Cardiac fibroblast (primary cell): ENCODE measurements around the gene C3orf38.
"Not testable (repeated sequence)": the region's sequence is repeated elsewhere in the genome, so short reads cannot be mapped to it uniquely, and the experiment has no call there.

Experiments
- DNase-seq, 2 donors: peaks; one replicate each; pipeline versions ENCODE4 v3.0.0 to v3.0.0-alpha.2; 2010; ENCODE audit warnings: low read depth in 2 of 2
- H3K4me3 ChIP-seq, 2 donors: replicated peaks in 1 of 2; 1 replicate in 1 of 2; 2 replicates in 1 of 2; pipeline ENCODE4 v1.5.1; 2011; ENCODE audit warnings: low read depth in 2 of 2, low read length in 2 of 2, mild to moderate bottlenecking in 2 of 2, moderate library complexity in 1 of 2
- TF ChIP-seq, protein P1 (sequence below): IDR thresholded peaks from one replicate; pipeline ENCODE4 v1.5.1; 2011; ENCODE audit warnings: low read depth, mild to moderate bottlenecking, low read length, inconsistent platforms

The C3orf38 gene

DNA sequence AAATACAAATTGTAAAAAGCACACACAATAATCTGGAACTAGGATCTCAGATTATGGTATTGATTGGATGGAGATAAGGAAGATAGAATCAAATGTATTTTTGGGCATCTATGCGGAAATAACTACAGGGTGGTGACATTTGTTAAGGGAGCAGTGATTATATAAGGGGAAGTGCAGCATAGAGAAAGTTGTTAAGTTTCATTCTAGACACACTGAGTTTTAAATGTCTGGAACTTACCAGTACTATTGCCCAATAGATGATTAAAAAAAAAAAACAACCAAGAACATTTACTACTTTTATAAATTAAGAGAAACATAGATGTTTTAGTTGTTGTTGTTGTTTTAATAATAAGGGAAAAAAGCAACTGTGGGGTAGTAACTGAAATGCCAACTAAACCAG lies 32.1 kb upstream of the C3orf38 start:
- no peak for DNase-seq
- TF ChIP-seq, protein P1, sequence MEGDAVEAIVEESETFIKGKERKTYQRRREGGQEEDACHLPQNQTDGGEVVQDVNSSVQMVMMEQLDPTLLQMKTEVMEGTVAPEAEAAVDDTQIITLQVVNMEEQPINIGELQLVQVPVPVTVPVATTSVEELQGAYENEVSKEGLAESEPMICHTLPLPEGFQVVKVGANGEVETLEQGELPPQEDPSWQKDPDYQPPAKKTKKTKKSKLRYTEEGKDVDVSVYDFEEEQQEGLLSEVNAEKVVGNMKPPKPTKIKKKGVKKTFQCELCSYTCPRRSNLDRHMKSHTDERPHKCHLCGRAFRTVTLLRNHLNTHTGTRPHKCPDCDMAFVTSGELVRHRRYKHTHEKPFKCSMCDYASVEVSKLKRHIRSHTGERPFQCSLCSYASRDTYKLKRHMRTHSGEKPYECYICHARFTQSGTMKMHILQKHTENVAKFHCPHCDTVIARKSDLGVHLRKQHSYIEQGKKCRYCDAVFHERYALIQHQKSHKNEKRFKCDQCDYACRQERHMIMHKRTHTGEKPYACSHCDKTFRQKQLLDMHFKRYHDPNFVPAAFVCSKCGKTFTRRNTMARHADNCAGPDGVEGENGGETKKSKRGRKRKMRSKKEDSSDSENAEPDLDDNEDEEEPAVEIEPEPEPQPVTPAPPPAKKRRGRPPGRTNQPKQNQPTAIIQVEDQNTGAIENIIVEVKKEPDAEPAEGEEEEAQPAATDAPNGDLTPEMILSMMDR = no peak
- H3K4me3 ChIP-seq = no peak overlapping the region

DNA sequence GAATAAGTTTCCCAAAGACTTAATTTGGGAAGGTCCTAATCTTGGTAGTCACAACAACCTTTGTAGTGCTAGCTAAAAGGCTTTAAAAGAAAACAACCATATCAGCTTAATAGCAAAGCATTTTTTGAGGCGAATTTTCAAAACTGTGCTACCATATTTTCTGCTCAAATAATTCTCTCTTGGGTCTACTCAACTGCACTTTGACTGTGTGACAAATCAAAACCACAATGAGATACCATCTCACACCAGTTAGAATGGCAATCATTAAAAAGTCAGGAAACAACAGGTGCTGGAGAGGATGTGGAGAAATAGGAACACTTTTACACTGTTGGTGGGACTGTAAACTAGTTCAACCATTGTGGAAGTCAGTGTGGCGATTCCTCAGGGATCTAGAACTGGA lies 31.2 kb upstream of the C3orf38 start:
- not testable (repeated sequence) for DNase-seq, H3K4me3 ChIP-seq

DNA sequence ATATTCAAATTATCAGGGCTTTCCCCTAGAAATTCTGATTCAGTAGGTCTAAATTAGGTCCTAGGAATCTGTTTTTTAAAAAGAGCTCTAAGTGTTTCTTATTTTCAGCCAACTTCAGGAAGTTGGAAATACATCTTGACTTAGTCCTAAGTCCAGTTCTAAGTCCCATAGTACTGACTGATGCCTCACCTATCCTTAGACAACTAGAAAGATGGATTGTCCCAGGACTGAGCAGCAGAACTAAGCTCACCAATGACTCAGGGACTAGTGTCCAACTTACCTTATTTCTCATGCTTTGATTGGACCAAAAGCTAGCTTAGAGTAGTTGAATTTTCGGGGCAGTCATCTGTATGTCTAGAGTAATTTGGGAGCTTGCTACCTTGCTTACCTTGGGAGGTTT lies 26.2 kb upstream of the C3orf38 start:
- TF ChIP-seq, protein P1 = no peak
- H3K4me3 ChIP-seq = no peak overlapping the region
- DNase-seq = no peak

DNA sequence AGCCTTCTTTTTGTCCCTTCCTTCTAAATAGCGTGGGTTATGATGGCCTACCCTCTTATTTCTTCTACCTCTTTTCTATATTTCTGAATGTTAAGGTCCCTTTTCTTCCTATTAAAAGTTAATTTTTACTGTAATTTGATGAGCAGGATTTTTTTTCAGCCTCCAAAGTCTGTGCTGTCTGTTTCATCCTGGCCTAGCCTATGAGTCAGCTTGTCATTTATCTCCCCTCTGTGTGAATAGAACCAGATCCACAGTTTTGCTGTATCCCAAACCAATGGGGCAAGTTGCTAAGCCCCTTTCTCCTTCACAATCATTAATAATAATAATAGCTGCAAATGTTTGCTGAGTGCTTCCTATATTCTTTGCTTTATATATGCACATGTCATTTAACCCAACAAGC lies 18.1 kb upstream of the C3orf38 start:
- no peak overlapping the region for H3K4me3 ChIP-seq
- TF ChIP-seq, protein P1 = no peak
- no peak for DNase-seq

DNA sequence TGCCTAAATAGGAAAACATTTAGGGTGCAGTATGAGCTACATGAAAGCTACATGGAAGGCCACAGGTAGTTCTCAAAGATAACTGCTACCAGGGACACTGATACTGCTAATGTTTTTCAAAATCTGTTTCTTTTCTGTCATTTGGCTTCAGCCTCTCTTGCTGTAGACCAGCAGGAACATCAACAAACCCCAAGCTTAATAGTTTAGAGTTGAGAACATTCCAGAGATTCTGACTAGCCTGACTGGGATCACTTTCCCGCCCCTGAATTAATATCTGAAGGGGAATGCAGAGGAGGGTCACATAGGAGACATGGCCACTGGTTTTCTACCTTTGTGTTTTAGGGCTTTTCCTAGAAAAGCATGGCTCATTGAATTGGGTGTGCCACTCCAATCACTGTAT lies 16.9 kb upstream of the C3orf38 start:
- TF ChIP-seq, protein P1 = no peak
- H3K4me3 ChIP-seq = no peak overlapping the region
- no peak for DNase-seq

DNA sequence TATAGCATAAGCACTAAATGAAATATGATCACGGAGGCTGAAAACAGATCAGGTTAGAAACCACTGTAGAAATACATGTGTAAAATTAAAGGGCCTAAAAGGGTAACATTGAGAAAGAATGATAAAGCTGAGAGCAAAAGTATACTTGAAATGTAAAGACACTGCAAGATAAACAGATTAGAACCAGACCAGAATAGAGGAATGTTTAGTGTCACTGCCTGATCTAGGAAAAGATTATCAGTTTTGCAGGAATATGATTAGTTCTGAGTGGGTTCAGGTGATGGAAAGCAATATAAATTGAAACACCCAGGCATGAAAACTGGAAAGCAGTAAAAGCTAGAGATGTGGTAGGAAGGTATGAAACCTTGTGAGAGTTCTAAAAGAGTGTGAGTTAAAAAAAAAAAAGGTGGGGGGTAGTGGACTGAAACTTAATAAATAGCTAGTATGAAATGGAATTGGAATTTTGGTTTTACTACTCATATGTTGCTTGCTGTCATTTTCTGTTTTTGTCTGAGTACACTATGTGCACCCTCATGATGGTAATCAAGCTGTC lies 16.0 kb upstream of the C3orf38 start:
- H3K4me3 ChIP-seq = no peak overlapping the region
- DNase-seq = no peak
- TF ChIP-seq, protein P1 = no peak

DNA sequence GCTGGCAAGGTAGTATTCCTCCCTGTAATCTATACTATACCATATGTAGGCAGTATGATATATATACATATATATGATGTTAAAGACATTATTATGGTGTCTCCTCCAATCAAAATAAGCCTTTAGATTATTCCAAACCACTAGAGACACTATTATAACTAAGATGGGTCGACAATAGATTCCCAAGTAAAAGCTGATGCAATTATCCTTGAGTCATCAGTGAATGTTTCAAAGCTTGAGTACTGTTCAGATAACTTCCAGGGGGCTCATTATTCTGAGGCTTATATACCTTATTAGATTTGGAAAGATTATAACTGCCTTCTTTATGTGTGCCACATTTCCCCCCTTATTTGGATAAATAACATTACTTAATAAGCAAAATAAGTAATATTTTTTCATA lies 11.9 kb upstream of the C3orf38 start:
- peak in 1 of 2 donors; percentile 60 for DNase-seq
- TF ChIP-seq, protein P1 = no peak
- H3K4me3 ChIP-seq = no peak overlapping the region
